LNCaP clone FGC (cell line): ENCODE measurements around the gene DNMBP.

Experiments used
- DNase-seq: peaks from one replicate; pipeline ENCODE4 v3.0.0-alpha.2; 2011; ENCODE audit warnings: low read depth
- H3K4me3 ChIP-seq: 2 replicates; pipeline ENCODE4 v1.5.1; 2011; ENCODE audit warnings: mild to moderate bottlenecking, low read depth, low read length, control low read depth
- TF ChIP-seq, protein P1 (sequence below): IDR thresholded peaks from 2 replicates; pipeline ENCODE4 v1.5.1; 2012; ENCODE audit warnings: mild to moderate bottlenecking; ENCODE audit not compliant: control insufficient read depth, insufficient read depth; ENCODE audit errors: extremely low read depth

DNMBP gene

GRCh38 chr10:100007231-100008141, 2.3 kb downstream of the DNMBP start:
- TF ChIP-seq, protein P1, sequence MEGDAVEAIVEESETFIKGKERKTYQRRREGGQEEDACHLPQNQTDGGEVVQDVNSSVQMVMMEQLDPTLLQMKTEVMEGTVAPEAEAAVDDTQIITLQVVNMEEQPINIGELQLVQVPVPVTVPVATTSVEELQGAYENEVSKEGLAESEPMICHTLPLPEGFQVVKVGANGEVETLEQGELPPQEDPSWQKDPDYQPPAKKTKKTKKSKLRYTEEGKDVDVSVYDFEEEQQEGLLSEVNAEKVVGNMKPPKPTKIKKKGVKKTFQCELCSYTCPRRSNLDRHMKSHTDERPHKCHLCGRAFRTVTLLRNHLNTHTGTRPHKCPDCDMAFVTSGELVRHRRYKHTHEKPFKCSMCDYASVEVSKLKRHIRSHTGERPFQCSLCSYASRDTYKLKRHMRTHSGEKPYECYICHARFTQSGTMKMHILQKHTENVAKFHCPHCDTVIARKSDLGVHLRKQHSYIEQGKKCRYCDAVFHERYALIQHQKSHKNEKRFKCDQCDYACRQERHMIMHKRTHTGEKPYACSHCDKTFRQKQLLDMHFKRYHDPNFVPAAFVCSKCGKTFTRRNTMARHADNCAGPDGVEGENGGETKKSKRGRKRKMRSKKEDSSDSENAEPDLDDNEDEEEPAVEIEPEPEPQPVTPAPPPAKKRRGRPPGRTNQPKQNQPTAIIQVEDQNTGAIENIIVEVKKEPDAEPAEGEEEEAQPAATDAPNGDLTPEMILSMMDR = no peak
- no peak overlapping the region for H3K4me3 ChIP-seq
- DNase-seq = no peak

DNA sequence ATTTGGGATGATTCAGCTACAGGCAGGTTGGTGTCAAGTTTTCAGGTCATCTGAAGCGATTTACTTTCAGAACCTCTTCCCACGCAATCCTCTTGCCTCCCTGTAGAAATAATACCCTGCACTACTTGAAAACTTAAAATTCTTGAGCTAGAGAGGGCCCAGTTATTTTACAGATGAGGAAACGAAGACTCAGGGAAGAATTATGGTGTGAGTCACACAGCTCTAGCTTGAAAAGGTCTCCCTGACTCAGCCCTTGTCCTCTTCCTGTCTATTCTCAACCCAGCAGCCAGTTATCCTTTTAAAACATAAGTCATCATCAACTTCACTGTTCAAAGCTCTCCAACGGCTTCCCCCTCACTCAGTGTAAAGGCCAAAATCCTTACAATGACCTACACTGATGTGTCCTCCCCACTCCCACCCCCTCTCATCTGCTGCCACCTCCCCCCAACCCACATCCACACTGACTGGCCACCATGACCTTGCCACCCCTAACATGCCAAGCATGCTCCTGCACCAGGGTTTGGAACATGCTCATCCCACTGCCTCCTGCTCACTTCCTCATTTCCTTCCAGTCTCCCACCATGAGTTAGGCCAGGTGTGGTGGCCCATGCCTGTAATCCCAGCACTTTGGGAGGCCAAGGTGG, 3.4 kb downstream of the DNMBP start:
- no peak for DNase-seq
- no peak overlapping the region for H3K4me3 ChIP-seq
- TF ChIP-seq, protein P1 = no peak

DNA sequence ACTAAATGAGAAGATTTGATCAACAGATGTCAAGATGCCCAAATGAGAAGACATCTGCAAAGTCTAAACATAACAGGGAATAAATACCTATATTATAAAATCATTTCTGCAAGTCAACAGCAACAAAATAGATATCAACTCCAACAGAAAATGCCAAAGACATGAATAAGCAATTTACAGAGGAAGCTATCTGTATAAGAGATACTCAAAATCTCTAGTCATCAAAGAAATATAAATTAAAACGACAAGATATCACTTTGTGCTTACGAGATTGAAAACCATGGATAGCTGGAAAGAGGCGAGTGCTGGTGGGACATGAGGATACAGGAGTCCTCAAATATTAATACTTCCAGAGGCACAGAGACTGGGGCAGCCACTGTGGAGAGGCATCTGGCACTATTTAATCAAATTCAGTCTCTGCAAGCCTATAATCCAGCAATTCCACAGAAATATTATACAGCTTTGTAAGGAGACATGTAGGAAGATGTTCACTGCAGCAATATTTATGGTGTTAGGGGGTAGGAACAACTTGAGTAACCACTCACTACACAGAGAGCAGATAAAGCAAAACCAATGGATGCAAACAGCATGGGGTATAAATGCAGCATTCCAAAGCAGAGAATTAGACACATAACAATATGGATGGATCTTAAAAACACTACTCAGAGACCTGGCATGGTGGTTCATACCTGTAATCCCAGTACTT, 4.8 kb downstream of the DNMBP start:
- DNase-seq = no peak
- H3K4me3 ChIP-seq = no peak overlapping the region
- TF ChIP-seq, protein P1 = no peak

DNA sequence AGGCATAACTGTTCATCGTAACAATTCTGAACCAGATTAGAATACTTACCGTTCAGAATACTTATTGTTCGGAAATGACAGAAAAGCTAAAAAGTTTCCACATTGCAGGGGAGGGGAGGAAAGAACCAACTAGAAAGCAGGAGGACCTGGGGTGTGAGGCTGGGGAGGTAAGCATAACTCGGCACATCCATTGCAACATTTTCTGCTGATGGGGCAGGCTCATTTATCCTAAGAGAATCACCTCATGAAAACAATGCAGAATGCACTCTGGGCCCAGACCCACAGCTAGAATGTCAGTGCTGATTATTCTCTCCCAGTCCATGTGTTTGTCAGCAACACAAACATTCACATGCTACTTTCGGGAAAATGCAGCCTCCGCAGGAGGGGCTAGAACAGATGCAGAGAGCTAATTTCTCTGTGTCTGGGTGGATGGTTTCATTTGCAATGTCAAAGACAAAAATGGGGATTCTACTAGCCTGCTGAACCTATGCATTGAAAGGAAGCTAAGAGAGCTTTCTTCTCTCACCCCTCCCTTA, 9.6 kb downstream of the DNMBP start:
- DNase-seq = no peak
- TF ChIP-seq, protein P1 = no peak
- H3K4me3 ChIP-seq = no peak overlapping the region

DNA sequence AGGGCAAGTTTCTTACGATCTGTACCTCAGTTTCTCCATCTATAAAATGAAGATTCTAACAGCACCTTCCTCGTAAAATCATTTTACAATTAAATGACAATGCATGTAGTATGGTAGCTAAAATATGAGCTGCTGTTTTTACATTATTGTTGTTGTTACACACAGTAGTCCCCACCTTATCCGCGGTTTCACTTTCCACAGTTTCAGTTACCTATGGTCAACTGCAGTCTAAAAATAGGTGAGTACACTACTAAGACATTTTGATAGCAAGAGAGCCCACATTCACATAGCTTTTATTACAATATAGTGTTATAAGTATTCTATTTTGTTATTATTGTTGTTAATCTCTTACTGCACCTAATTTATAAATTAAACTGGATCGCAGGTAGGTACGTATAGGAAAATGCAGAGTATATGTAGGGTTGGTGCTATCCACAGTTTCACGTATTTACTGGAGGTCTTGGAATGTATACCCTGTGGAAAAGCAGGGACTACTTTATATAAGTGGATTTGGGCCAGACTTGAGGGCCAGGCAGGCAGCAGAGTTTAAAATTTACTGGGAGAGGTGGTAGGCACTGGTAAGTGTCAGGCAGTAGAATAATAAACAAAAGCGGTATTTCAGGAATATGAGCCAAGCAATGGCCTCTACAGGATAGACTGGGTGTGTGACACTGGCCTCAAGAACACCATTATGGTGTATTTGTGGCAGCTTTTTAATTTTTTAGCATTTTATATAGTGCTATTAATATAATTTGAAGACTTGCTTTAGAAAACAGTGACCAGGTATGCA, 10.2 kb downstream of the DNMBP start:
- no peak overlapping the region for H3K4me3 ChIP-seq
- DNase-seq = no peak
- TF ChIP-seq, protein P1 = no peak

DNA sequence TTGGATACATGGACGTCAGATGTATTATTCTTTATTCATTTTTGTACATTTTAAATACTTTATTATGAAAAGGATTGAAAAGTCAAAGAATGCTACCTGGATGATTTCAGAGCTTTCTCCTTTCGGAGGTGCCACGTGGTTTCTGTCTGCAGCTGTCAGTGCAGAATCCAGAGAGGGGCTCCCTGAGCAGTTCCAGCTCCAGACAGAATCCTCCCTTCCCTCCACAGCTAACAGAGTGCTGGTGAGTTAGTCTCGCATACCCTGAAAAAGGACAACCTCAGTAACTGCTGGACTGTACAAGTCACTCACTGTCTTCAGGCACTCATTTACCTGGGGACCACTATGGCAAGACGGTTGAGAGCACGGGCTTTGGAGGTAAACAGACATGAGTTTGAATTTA, 10.9 kb downstream of the DNMBP start:
- TF ChIP-seq, protein P1 = no peak
- no peak overlapping the region for H3K4me3 ChIP-seq
- no peak for DNase-seq
